Fibroblast of skin of right biceps (primary cell): Measurements from ENCODE around the gene FXYD7.
A peak's percentile ranks its signal among the peaks of the same experiment; 100 is the strongest.
"Not testable (repeated sequence)": the region's sequence is repeated elsewhere in the genome, so short reads cannot be mapped to it uniquely, and the experiment has no call there.

Source experiments
- DNase-seq: peaks from one replicate; pipeline ENCODE4 v3.0.0-alpha.2; 2013

The FXYD7 gene

DNA sequence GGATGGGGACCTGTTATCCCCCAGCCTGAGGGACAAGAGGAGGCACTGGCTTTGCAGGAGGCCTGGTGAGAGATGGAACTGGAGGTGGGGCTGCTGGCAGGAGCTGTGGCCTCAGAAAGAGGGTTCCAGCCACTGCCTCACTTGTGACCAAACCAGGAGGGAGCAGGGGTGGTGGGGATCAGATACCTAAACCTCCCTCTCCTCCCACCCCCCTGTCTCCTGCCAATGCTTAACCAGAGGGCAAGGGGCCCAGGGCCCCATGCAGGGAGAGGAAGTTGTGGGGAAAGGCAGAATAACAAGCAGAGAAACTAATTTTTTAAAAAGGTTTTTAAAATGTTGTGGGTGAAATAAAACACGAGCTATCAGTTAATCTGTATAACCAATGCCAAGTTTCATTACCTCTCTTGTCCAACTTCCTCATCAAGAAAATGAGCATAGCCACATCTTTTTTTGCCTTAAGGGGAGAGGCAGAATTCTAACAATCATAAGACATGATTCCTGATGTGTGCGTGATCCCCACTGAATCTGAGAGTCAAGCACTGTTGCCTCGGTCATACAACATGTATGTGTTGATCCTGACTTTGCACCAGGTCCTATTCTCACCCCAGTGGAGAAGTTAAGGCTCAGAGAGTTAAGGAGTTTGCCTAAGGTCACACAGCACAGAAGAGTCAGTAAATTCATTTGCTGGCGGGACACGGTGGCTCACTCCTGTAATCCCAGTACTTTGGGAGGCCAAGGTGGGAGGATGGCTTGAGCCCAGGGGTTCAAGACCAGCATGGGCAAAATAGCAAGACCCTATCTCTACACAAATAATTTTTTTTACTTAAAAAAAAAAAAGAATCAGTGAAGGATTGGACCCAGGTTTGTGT, 24.4 kb downstream of the FXYD7 start:
- no peak for DNase-seq

DNA sequence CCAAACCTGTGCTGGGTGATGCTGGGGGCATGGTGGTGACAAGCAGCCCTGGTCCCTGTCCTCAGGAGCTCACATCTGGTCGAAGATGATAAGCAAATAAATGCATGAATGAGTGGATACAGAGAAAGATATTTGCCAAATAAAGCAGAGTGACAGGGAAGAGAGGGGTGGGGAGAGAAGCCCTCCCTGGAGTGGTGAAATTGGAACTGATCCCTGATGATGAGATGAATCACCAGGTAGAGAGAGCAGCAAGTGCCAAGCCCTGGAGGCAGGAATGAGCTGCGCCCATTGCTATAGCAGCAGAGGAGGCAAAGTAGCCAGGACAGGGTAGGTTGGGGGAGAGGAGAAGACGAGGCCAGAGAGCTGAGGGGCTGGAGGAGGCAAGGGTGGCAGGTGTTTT, 25.1 kb downstream of the FXYD7 start:
- DNase-seq: peak; percentile 19

DNA sequence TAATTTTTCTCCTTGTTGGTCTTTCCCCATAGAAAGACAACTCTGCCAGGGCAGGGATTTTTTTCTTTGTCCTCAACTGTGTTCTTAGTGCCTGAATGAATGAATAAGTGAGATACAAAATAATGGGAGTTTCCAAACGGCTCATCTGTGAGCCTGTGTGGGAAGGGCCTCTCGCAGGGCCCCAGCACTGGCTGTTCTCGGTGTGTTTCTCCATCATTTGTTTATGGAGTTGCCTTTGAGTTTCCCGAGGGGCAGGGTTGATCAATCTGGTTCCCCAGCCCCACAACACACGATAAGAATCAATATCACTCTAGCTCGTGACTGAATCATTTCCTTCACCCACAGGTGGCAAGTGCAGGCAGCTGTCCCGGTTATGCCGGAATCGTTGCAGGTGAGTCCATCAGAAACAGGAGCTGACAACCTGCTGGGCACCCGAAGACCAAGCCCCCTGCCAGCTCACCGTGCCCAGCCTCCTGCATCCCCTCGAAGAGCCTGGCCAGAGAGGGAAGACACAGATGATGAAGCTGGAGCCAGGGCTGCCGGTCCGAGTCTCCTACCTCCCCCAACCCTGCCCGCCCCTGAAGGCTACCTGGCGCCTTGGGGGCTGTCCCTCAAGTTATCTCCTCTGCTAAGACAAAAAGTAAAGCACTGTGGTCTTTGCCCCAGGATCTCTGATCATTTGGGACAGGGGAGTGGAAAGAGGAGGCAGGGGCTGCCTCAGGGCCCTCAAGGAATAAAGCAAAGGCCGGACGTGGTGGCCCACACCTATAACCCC, 26.4 kb downstream of the FXYD7 start:
- DNase-seq: no peak

DNA sequence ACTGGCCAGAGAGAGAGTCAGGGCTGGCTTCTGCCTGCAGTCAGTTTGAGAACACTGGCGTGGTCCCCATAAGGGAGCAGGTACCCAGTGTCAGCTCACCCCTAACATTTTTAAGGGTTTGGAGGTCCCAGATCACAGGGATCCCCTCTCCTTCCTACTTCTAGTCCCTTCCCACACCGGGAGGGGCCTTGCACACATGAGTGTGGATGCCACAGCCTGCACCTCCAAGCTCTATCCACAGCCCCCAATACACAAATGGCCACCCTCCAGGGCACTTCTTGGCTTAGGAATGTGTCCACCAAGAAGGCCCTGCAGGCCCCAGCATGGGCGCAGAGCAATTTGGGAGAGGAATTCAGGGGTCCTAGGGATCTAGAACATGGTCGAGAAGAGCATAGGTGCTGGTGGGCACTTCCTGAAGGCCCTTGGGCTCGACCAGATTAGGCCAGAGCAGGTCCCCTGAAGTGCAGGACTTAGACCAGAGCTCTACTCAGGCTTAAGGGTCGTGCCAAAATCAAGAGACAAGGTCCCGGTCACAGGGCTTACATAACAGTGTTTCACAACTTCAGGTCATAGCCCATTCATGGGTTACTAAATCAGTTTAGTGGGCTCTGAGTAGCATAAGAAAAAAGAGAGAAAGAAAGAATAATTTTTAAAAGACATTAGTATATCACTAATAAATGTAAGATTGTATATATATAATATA, 27.5 kb downstream of the FXYD7 start:
- DNase-seq: no peak

DNA sequence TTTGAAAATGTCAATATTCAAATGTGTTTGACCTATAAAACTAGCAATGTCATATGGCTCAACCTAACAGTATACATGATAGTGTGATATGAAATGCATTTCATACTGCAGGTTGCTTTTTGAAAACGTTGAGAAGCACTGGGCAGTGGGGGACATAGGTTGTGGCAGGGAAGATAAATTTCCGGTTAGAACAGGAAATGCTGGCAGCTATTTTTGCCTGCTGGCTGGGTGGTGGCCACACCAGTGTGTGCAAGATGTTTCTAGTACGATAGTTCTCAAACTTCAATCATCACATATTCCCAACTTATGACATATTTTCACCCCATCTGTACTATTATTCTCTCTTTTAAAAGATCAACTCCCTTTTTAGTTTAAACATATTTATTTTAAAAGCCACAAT, 28.7 kb downstream of the FXYD7 start:
- DNase-seq: no peak

DNA sequence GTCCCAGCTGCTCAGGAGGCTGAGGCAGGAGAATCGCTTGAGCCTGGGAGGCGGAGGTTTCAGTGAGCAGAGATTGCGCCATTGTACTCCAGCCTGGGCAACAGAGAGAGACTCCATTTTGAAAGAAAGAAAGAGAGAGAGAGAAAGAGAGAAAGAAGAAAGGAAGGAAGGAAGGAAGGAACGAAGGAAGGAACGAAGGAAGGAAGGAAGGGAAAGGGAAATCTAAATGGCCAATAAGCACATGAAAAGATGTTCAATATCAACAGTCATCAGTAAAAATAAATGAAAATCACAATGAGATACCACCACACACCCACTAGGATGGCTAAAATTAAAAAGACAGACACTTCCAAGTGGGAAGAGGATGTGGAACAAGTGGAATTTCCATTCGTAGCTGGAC, 31.2 kb downstream of the FXYD7 start:
- DNase-seq: no peak

DNA sequence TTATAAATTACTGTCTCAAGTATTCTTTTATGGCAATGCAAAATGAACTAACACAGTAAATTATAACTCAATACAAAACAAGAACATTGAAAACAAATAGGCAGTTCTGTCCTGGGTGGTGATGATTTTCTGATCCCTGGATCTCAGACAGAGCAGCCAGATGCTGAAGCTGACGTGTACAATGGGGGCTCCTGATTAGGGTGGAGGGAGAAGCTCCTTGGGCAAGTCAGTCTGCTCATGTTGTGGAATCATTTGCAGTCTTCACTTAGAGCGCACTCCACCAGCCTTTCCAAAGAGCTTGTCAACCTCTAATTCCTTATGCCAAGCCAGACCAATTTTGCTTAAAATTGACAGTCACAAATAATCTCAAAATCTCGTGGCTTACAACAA, 33.1 kb downstream of the FXYD7 start:
- DNase-seq: no peak

DNA sequence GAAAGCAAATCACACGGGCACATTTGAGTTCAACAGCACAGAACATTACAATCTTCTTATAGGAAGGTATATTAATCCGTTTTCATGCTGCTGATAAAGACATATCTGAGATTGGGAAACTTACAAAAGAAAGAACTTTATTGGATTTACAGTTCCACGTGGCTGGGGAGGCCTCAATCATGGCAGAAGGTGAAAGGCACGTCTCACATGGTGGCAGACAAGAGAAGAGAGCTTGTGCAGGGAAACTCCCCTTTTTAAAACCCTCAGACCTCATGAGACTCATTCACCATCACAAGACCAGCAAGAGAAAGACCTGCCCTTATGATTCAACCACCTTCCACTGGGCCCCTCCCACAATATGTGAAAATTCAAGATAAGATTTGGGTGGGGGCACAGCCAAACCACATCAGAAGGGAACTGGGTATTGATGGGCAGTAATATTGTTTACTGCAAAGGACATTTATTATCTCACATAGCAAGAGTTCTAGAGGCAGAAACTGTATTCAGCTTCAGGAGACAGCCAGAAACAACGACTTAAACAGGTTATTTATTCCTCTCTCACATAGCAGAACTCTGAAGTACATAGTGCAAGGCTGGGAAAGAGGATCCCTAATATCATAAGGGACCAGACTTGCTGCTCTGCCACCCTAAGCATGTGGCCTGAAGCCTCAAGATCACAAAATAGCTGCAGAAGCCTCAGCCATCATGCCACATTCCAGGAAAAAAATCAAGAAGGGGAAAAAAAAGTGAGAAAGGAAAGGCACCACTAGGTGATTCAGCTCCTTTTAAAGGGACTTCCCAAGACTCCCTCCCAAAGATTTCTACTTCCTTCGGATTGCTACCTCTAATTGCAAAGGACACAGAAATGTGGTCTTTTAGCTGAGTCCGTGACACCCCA, 34.6 kb downstream of the FXYD7 start:
- DNase-seq: no peak

DNA sequence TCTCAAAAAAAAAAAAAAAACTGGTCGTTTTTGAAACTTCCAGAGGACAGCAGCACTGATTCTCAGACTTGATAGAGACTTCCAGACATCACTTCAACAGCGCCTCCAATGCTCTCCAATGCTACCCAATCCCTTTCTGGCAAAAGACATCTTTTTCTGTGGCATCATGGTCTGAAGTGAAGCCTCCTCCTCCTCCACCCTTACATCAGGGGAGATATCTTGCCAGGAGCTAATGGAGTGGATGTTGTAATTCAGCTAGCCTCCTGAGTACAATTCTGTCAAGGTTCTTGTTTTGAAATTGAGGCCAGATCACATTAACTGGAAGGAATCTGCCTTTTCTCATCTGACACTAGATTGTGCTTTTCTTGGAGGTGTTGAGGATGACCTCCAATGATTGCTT, 35.6 kb downstream of the FXYD7 start:
- DNase-seq: no peak

DNA sequence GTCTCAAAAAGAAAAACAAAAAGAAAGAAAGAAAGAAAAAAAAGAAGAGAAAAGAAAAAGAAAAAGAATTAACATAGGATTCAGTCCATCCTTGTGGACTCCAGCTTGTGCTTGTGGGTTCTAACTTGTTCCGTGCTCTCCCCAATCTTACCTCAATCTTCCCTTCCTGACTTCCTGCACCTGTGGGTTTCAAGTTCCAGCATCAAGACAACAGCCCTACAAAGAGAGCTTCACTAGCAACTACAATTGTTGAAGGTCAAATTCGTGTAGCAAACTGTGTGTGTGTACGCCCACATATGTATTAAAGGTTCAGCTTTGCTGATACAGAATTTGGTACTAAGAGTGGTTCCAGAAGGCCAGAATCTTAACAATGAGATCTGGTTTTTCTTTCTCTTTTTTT, 36.8 kb downstream of the FXYD7 start:
- no peak for DNase-seq

DNA sequence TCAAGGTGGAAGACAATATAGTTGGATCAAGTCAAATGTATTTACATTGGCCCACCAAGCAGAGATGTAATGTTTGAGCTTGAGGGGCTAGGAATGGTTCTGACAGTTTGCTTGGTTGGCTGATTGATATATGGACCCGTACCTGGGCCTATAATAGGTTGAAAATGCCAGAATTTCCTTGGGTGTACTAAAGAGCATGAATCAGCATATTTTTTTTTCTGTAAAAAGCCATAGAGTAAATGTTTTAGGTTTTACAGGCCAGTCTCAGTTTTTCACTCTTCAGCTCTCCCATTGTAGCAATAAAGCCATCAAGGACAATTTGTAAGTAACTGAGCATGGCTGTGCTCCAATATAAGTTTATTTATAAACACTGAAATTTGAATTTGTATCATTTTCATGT, 38.3 kb downstream of the FXYD7 start:
- DNase-seq: no peak

DNA sequence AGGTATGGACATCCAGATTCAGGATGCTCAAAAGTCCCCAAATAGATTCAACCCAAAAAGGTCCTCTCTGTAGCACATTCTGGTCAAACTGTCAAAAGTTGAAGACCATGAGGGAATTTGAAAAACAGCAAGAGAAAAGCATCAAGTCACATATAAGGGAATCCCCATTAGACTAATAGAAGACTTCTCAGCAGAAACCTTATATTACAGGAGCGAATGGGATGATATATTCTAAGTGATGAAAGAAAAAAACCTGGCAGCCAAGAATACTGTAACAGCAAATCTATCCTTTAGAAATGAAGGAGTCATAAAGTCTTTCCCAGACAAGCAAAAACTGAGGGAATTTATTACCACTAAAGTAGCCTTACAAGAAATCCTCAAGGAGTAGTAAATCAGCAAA, 41.2 kb downstream of the FXYD7 start:
- DNase-seq: no peak

DNA sequence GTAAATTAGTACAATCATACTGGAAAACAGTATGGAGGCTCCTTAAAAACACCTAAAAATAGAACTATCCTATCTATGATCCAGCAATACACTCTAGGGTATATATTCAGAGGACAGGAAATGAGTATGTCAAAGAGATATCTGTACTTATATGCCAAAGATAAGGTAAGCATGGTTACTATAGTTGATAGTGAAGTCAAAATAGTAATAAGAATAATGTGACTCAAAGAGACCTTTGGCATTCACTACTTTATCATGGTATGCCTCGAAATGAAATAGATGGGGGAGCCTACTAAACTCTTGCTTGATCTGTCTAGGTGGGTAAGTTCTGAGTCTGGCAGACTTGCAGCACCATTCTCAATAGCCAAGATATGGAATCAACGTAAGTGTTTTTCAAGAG, 41.8 kb downstream of the FXYD7 start:
- DNase-seq: no peak

DNA sequence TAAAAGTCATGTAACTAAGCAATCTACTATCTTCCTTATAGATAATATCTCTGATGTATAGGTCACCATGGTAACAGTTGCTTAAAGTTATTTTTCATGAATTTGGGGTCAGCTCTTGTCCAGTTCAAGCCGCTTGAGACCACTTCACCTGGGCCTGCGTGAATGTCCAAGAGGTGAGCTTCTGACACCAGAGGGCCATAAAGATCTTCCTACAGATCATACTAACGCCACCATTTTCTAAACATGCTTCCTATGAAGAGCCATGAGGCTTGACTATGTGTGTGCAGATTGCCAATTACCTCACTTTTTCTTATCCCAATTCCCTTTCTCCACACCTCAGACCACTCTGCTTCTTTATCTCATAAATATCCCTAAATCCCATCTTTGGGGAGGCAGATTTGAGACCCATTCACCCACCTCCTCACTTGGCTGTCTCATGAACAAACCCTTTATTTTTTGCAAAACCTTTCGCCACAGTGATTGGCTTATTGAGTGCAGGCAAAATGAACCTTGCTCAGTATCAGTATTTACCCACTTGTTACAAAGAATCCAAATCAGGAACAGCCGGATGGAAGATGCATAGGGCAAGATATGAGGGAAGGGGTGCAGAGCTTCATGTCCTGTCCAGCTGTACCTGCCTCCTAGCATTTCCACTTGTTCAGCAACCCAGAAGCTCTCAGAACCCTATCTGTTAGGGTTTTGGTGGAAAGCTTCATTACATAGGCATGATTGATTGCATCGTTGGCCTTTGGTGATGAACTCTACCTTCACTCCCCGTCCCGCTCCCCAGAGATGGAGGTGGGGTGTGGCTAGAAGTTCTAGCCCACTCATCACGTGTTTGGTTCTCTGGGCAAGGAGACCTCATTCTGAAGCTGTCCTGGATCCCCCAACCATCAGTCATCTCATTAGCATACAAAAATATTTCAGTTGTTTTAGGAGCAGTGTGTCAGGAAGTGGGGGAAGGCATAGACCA, 51.2 kb downstream of the FXYD7 start:
- no peak for DNase-seq

DNA sequence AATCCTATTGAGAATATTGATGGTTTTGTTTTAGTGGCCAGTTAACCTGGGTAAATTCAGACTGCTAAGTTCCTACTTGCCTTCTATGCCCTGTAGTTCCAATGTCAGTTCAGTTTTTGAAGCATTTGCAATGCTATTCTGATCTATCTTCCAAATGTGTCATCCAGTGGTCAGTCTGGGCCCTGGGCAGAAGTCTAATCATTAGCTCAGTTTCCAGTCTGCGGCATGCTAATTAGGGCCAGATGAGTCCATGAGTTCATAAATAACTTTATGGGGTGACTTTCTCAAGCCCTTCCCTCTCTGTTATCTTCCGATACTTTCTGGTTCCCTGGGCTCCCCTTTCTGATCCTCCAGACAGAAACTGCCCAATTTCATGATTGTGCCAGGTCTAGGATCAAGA, 52.8 kb downstream of the FXYD7 start:
- DNase-seq: no peak

DNA sequence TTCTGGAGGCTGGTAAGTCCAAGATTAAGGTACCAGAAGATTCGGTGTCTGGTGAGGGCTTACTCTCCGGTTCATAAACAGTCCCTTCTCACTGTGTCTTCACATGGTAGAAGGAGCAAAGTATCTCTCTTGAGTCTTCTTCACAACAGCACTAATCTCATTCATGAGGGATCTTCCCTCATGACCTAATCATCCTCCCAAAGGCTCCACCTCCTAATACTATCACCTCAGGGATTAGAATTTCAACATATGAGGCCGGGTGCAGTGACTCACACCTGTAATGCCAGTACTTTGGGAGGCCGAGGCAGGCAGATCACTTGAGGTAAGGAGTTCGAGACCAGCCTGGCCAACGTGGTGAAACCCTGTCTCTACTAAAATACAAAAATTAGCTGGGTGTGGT, 53.8 kb downstream of the FXYD7 start:
- not testable (repeated sequence) for DNase-seq

DNA sequence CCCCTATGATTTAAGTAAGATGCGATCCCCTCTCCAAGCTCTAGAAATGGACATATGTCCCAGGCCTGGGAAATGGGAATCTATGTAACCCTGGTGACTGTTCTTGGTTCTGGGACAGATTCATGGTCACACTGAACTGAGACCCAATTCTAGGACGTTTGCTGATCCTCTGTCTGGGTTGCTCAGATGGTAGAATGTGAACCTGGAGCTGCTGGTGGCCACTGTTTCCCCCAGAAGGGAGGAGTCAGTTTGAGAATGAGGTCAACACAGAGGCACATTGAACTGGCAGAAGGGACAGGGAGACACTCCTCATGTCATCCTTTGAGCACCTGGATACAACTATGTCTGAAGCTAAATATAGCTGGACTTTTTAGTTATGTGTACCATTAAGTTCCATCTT, 56.4 kb downstream of the FXYD7 start:
- no peak for DNase-seq

DNA sequence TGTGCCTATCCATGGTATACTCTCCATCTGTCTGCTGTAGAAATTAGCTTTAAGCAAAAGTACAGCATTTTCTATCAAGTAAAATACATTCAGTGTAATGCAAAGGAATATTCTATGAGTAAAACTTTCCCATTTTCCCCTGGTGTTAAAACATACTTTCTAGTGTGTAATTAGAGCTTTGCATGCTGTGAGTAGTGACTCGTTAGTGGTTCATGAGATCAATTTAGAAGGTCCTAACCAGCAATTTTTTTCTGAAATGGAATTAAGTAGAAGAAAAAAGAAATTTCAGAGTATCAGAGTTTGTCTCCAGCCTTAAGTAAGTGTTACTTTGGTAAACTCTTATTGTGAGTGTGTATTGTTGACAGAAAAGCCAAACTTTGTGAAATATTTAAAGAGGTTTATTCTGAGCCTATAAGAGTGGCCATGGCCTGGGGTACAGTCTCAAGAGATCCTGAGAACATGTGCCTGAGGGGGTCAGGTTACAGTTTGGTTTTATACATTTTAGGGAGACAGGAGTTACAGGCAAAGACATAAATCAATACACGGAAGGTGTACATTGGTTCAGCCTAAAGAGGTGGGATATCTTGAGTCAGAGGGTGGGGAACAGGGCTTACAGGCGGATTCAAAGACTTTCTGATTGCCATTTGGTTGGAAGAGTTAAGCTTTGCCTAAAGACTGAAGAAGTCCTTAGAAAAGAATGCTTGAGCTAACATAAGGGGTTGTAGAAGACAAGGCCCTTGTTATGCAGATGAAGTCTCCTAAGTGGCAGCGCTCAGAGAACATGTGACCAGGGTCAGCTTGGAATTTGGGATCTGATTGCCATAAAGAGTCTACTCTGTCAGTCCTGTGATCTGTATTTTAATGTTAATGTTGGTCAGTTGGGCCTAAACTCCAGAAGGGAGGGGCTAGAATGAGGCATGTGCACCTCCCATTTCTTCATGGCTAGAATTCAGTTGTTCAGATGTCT, 60.0 kb downstream of the FXYD7 start:
- no peak for DNase-seq
